Myocyte (in vitro differentiated cells): ENCODE data around the gene OMA1. TPM values are rescaled to one million over a fixed set of nuclear protein-coding genes. Genes with fewer than 3 reads are reported as not detected.
"Not testable (repeated sequence)": the region's sequence is repeated elsewhere in the genome, so short reads cannot be mapped to it uniquely, and the experiment has no call there.

Experiments
- DNase-seq: peaks from one replicate; pipeline ENCODE4 v3.0.0-alpha.2; 2012; ENCODE audit warnings: low read depth
- polyA plus RNA-seq: library from polyadenylated mRNA; unstranded; fragments of >200 nt; gene quantifications from one replicate; pipeline ENCODE4 v1.2.1, GENCODE V29; 2012; ENCODE audit warnings: missing spikeins
- total RNA-seq: library from RNA; depleted of rRNA; stranded (reverse); fragments of >200 nt; gene quantifications from 2 replicates; pipeline ENCODE4 v1.2.3, GENCODE V29; 2014

The OMA1 gene
- total RNA-seq = 39.9 and 40.2 TPM in 2 replicates
- 10.2 TPM for polyA plus RNA-seq

GRCh38 chr1:58546520-58547308 is at the start of gene OMA1:
OMA1 (minus strand) TSS chr1:58546726; CDS start chr1:58539294, 7,432 bp downstream.
- DNase-seq = peak; percentile 96

GRCh38 chr1:58594546-58594945 is 48.0 kb upstream of the OMA1 start:
- peak; percentile 50 for DNase-seq

GRCh38 chr1:58592522-58593134 is 46.1 kb upstream of the OMA1 start:
- DNase-seq = peak; percentile 96

GRCh38 chr1:58591806-58592205 is 45.3 kb upstream of the OMA1 start:
- no peak for DNase-seq

- DNase-seq = peak; percentile 41
Measured at GRCh38 chr1:58590019-58590418, 43.5 kb upstream of the OMA1 start.

GRCh38 chr1:58588396-58588795 is 41.9 kb upstream of the OMA1 start:
- DNase-seq = no peak

- no peak for DNase-seq
Measured at GRCh38 chr1:58587667-58588066, 41.1 kb upstream of the OMA1 start.

GRCh38 chr1:58586271-58586670 is 39.7 kb upstream of the OMA1 start:
- peak; percentile 94 for DNase-seq

- peak; percentile 56 for DNase-seq
Measured at GRCh38 chr1:58585581-58586151, 39.1 kb upstream of the OMA1 start.

GRCh38 chr1:58585166-58585565 is 38.6 kb upstream of the OMA1 start:
- DNase-seq = peak; percentile 54

- peak; percentile 96 for DNase-seq
Measured at GRCh38 chr1:58584082-58584895, 37.8 kb upstream of the OMA1 start.

- peak; percentile 25 for DNase-seq
Measured at GRCh38 chr1:58583496-58583895, 37.0 kb upstream of the OMA1 start.

GRCh38 chr1:58582143-58582542 is 35.6 kb upstream of the OMA1 start:
- DNase-seq = not testable (repeated sequence)

- no peak for DNase-seq
Measured at GRCh38 chr1:58581641-58582040, 35.1 kb upstream of the OMA1 start.

GRCh38 chr1:58580186-58580585 is 33.7 kb upstream of the OMA1 start:
- DNase-seq = peak; percentile 26

GRCh38 chr1:58577654-58578030 is 31.1 kb upstream of the OMA1 start:
- no peak for DNase-seq

- no peak for DNase-seq
Measured at GRCh38 chr1:58576727-58577653, 30.5 kb upstream of the OMA1 start, which contains the start of gene TACSTD2. TACSTD2 (minus strand) TSS chr1:58577252; CDS start chr1:58577156, 96 bp downstream.

- DNase-seq = no peak
Measured at GRCh38 chr1:58576325-58576726, 29.8 kb upstream of the OMA1 start.

- DNase-seq = no peak
Measured at GRCh38 chr1:58575551-58576324, 29.2 kb upstream of the OMA1 start.

GRCh38 chr1:58574816-58575215 is 28.3 kb upstream of the OMA1 start:
- DNase-seq = no peak
